HG02678 (cell line): ENCODE data around the gene SNIP1.
"Not testable (repeated sequence)": the region's sequence is repeated elsewhere in the genome, so short reads cannot be mapped to it uniquely, and the experiment has no call there.

ENCODE experiments used
- ATAC-seq: cut with Tn5 transposase; IDR thresholded peaks from one replicate; pipeline ENCODE4 v1.9.1; 2021; ENCODE audit warnings: mild to moderate bottlenecking, moderate library complexity; ENCODE audit not compliant: unreplicated experiment

The SNIP1 gene, protein sequence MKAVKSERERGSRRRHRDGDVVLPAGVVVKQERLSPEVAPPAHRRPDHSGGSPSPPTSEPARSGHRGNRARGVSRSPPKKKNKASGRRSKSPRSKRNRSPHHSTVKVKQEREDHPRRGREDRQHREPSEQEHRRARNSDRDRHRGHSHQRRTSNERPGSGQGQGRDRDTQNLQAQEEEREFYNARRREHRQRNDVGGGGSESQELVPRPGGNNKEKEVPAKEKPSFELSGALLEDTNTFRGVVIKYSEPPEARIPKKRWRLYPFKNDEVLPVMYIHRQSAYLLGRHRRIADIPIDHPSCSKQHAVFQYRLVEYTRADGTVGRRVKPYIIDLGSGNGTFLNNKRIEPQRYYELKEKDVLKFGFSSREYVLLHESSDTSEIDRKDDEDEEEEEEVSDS

DNA sequence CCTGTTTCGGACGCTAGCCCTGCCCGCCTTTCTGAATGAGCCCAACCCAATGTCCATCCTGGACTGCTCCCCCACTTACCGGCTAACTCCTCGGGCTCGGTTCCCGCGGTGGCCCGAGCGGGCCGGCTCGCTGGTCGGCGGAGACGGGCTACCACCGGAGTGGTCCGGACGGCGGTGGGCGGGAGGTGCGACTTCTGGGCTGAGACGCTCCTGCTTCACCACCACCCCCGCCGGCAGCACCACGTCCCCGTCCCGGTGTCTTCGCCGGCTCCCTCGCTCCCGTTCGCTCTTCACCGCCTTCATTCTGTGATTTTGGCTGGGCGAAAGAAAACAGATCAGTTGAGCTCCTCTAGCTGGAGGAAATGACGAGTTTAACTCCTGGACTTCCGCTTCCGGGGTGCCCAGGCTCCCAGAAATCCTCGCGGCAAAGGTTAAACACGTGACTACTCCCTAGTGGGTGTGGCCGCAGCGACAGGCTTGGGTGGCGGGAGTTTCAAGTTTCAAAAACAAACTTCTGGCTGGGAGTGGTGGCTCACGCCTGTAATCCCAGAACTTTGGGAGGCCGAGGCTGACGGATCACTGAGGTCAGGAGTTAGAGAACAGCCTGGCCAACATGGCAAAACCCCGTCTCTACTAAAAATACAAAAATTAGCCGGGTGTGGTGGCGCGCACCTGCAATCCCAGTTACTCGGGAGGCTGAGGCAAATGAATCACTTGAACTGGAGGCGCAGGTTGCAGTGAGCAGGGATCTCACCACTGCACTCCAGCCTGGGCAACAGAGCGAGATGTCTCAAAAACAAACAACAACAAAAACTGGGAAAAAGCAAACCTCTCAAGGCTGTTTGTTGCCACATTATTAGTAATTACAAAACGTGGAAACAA is at the start of gene SNIP1:
TSS of gene SNIP1 (minus strand) at position 367 of the 882 bp plus-strand sequence. CDS start at position 303, 64 bp downstream.
- ATAC-seq: peak; percentile 91

DNA sequence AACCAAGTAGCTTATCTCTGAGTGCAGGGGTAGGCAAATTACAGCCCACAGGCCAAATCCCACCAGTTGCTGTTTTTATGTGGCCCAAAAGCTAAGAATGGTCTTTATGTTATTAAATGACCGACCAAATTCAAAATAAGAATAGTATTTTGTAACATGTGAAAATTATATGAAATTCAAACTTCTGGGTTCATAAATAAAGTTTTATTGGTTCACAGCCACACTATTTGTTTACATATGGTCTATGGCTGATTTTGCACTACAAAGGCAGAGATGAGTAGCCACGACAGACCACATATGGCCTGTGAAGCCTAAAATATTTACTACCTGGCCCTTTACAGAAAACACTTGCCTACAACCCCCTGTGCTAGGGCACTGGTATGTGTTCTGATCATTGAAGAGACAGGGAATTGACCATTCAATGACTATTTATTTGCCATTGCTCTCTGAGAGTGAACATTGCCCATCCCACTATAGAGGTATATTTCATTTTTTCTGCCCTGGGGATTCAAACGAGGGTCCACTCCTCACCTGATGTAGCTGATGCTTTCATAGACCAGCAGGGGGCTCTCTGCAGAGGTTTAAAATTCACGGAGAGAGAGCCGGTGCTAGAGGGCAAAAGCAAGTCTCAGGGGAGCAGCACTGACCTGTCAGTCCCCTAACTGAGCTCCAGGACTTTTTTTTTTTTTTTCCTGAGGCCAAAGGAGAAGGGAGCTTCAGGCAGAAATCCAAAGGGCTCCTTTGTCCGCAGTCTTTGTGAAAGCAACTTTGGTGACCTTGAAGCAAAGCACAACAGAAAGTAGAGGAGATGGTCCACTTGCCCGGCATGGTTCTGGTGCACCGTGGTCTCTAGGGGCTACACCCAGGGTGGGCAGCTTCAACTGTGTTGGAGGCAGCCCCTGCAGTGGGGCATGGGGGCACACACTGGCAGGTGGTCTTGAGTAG is 48.9 kb upstream of the SNIP1 start:
- no peak for ATAC-seq

DNA sequence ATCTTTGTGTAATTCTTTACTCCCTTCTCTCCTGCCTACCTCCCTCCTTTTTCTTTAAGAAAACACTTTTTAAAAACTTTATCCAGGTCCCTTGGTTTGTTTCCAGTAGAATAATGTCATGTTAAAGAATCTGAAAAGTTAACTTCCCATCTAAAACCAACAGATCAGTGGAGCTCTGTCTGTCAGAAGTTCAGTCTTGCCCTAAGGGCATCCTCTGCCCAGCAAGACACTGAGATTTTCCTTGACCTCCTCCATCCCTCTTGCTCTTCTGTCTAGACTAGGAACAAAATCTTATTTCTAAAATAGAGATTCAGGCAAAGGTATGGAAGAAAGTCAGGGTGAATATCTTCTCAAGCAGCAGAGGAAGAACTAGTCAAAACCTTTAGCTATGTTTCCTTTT is 47.3 kb upstream of the SNIP1 start:
- ATAC-seq: no peak

DNA sequence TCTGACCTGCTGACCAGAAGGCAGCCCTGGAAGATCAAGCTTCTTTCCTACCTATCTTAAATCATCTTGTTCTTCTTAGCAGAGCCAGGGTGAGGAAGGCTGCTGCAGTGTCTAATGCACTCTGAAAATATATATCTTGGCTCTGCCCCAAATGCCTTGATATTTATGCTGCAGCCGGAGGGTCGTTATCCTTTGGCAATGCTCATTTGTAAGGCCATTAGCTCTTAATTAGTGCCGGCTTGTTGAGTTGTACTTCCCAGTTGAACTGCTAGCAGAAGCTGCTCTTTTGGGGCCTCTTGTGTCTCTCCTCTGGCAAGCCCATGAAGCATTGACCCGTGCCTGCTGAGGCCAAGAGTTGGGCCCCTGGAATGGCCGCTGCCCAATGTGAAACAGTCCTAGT is 45.8 kb upstream of the SNIP1 start:
- ATAC-seq: no peak

DNA sequence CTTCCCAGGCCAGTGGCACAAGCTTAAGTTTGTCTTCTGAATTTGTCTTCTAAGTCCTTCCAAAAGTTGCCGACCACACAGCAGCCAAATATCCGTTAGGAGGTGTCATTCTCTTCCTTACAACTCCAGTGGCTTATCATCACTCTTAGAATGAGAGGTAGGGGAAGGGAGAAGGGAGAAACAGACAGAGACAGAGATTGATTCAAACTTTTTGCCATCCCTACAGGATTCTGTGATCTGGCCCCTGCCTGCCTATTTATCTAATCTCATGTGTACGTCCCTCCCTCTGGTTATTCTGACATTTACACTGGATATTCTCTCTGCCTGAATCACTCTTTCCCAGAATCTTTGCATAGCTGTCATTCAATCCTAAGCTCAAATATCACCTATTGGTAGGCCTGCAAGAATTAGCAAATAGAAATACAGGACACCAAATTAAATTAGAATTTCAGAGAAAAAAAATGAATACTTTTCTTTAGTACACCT is 42.1 kb upstream of the SNIP1 start:
- no peak for ATAC-seq

DNA sequence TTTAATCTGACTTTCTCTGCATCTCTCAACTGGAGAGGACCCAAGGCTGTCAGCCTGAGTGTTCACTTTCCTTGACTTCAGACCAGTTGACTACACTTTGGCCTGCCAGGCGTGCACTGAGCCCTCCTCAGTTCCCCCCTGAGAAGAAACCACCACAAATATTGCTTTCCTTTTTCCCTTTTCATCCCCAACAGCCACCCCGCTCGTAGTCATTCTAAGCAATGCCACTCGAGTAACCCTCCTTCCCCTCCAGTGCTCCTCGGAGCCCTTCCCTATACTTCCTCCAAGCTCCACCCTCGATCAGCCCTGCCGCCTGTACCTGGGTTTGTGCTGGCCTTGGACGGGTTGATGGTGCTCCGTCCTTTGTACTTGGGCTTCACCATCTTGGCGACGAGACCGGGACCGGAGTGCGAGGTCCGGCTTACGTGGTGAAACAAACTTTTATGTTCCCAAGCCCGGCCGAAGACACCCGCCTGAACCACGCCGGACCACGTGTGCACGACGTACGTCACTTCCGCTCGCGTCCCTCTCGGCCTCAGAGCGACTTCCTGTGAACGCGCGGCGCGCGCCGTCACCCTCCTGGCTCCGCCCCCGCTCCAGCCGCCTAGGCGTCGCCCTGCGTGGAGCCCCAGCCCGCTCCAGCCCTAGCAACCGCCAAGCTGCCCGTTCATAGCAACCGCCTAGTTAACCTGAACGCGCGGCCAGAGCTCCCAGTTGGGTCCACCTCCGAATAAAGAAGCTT is 41.5 kb upstream of the SNIP1 start, which contains the start of gene GNL2:
TSS of gene GNL2 (minus strand) at position 498 of the 742 bp plus-strand sequence. CDS start at position 383, 115 bp downstream.
- ATAC-seq: peak; percentile 98

DNA sequence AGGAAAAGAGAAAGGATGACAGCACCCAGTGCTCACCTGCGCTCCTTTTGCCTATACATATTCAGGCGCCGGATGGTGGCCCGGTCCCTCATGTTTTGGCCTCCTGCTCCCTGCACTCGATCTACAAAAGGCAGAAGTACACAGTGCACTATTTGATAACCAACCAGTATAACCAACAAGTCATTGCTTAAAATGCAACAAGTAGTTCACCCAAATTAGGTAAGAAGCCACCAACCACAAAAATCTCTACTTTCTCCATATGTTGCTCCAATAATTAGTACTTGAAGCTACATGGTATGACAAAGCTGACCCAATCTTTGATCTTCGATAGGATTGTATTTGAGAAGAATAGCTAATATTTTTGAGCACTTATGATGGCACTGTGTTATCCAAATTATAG is 39.6 kb upstream of the SNIP1 start:
- ATAC-seq: no peak

DNA sequence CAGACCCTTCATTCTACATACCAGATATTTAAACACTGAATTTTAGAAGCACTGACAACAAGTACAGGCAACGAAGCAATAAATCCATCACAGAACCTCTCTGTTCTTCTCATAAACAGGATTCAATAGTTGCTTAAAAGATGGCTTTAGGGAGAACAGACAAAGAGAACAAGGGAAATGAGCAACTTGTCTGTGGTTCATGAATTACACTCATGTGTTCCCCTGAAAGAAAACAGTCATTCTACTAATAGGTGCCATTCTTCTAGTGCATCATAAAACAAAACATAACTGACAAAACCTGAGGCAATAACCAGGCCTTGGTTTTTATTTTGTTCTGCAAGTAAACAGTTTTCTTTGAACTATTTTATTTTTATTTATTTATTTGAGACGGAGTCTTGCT is 34.8 kb upstream of the SNIP1 start:
- ATAC-seq: no peak

DNA sequence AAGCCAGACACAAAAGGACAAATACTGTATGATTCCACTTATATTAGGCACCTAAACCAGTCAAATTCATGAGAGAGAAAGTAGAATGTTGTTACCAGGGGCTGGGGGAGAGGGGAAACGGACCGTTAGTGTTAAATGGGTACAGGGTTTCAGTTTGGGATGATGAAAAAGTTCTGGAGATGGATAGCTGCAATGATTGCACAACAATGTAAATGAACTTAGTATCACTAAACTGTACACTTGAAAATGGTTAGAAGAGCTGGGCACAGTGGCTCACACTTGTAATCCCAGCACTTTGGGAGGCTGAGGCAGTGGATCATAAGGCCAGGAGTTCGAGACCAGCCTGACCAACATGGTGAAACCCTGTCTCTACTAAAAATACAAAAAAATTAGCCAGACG is 30.5 kb upstream of the SNIP1 start:
- ATAC-seq: not testable (repeated sequence)

DNA sequence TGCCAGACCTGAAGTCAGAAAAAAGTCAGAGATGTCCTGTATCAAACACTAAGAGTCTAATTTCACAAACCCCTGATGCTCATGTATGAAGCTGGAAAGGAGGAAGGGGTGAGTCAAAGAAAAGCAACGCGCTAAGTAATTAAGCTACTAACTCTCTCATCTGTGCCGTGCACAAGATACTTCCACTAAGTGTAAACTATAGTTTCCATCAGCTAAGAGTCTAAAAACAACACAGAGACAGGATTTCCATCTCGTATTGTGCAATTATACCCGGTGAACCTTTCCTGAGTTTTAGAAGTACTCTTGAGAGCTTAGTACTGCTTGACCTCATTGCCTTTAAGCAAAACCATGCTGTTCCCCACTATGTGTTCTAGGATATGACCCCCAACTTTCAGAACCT is 21.6 kb upstream of the SNIP1 start:
- ATAC-seq: no peak

DNA sequence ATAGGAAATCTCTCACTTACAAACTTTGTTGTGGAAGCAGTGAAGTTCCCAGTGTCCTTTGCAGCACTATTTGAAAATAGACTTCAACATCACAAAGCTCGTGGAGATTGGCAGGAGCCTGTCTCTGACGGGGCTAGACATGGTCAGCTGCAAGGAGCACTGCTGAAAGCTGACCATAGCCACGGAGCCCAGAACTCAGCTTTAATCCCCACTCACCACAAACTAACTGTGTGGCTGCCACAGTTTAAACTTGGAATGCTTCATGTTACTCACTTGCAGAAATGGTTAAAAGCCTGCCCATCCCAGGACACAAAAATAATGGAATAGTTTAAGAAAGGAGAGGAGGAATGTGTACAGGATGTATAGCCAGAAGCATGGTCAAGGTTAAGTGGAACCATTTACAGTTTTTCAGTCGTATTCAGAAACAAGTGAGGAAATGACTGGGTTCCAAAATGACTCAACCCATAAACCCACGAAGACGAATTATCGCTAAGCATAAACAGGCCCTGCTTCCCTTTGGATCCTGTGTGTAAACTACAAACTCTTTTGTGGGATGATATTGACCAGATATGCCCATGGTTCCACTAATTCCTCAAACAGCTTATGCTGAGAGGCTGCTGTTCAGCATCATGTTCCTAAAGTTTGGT is 20.9 kb upstream of the SNIP1 start:
- no peak for ATAC-seq

DNA sequence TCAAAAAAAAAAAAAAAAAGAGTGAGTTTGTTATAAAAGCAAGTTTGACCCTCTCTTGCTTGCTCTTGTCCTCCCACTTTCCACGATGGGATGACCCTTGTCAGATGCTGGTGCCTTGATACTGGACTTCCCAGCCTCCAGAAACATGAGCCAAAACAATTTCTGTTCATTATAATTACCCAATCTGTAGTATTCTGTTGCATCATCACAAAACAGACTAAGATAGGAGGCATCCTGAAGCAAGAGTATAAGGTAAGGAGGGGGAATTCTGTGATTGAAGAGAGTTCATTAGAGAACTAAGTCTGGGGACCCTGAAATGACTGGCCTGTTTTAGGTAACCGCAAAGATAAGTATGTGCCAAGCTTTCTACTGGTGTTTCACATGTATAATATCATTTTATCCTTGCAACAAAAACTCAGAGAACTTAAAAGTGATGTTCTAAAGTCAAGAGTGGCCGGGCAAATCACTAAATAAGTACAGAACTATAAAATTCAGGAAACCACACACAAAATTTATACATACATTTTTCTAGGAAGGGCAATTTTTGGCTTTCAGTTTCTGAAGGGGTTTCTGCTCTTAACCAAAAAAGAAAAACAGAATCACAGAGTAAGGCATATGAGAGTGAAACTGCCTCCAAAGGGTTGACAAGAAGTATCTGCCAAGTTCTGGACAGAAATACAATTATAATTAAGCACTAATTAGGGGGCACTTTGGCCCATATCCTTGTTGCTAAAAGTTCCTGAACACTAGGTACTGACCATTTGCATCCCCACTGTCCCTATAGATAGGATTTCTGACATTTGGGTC is 16.6 kb upstream of the SNIP1 start:
- ATAC-seq: no peak

DNA sequence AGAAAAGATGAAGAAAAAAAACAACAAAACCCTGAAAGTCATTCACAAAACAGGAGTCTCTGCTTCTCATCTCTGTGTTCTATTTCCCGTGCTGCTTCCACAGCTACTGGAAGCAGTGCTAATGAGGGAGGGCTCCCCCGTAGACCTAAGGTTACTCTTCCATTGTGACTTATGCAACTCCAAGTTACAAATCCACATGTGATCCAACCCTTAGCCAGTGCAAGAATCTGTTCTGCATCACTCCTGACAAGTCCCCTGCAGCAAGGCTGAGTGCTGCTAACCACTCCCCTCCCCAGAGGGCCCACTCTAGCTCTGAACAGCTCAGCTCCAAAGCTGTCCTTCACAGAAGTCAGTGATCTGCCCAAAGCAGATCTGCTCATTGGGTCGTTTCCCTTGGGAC is 12.9 kb upstream of the SNIP1 start:
- no peak for ATAC-seq

DNA sequence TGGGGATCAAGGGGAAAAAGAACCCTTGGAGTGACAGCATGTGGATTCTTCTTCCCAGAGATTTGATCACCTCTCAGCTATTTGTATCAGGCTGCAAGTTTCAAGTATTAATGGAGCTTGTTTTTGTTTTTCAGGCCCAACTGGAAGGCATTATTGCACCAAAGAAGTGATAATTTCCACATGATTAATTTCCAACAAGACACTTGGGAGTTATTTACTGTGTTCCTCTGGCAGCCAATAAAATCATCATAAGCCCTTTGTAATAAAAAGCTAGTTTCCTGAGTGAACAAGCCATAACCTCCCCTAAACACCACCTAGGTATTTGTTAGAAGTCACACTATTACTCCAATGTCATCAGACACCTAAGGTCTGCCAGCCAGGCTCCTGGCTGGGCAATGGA is 10.8 kb upstream of the SNIP1 start:
- ATAC-seq: no peak

DNA sequence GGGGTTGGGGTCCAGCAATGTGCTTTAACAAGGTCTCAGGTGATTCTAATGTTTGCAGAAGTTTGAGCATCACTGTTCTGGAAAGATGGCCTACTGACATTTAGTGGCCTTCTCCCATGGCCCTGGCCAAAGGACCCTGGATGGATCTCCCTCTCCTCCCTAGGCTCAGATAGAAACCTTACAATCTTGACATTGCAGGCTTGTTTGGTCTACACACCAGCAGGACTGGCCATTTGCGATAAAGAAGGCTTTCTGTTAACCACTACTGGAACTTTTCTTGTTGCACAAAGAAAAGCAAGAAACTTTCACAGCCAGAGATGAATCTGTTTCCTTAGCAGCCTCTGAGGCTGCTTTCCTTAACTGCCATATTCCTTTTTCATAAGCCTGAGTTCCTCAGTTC is 8.9 kb upstream of the SNIP1 start:
- no peak for ATAC-seq

DNA sequence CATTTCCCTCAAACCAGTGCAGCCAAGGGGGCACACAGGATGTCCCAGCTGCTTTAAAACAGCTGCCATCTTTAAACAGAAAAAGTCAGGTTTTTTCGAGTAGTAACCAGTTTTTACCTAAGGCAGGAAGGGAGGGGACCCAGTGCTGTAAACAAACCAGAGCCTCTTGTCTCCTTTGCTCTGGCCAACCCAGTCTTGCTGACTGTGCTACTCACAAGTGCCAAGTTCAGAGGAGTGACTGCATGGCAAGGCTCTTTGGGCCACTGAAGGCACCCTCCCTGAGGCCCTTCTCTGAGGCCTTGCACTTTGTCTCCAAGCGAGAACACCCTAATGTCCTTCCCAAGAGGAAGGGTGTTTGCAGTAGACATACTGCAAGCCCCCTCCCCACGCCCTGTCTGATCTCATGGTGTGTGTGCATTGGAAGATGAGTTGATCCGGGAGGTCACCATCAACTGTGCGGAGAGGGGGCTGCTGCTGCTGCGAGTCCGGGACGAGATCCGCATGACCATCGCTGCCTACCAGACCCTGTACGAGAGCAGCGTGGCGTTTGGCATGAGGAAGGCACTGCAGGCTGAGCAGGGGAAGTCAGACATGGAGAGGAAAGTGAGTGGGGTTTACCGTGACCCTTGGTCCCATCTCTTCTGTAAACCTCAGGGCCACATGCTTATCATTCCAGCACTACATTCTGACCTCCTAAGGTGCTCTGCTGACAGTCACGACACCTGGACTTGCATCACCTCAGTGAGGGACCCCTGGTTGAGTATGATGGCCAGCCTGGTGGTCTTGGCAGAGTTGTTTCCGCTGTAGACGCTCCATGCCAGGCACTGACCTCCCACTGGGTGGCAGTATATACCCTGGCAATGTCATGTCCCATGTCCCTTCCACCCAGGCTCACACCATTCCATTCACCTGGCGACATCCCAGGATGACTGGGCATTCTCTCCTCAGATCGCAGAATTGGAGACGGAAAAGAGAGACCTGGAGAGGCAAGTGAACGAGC is 7.3 kb upstream of the SNIP1 start:
- ATAC-seq: no peak

DNA sequence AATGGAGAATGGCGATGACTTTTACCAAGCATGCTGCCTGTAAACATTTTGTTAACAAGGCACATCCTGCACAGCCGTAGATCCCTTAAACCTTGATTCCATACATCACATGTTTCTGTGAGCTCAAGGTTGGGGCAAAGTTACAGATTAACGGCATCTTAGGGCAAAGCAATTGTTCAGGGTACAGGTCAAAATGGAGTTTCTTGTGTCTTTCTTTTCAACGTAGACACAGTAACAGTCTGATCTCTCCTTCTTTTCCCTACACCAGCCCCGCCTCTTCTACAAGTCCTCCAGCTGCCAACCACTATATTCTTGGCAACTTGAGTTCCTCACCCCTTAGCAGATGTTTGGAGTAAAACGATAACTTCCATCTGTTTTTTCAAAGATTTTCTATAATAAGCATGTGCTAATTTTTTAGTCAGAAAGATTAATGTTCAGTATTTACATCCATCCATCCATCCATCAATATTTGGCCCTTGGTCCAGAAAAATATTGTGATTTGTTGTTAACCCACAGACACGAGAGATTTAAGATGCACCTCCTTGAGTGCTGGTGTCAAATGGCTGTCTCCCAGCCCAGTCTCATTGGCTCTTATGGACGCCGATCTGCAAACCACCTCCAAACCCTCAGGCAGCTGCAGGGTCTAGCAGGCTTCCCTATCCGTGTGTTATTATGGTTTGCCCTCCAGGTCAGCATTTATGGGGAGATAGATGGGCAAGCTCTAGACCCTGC is 6.5 kb upstream of the SNIP1 start:
- ATAC-seq: no peak
